A549 treated with RU486 at 1 μM for 4 hours (cell line): ENCODE measurements around the gene FAM229A. TPM values are rescaled to one million over a fixed set of nuclear protein-coding genes. Genes with fewer than 3 reads are reported as not detected.

Experiments used
- total RNA-seq: library from RNA; stranded (reverse); fragments of 200-300 nt; extraction: Qiagen RNA extraction; gene quantifications from 5 replicates; pipeline ENCODE4 v1.2.3, GENCODE V29; 2022; ENCODE audit warnings: low read depth

FAM229A gene, protein sequence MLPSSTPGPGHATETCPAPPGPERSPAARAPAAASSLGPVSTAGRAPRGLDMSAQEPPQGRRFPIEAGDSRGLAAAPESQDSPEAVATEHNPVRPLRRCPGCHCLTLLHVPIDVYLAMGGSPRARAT
- total RNA-seq: 2.8 to 3.9 TPM (median 3.4 TPM) in 5 replicates

DNA sequence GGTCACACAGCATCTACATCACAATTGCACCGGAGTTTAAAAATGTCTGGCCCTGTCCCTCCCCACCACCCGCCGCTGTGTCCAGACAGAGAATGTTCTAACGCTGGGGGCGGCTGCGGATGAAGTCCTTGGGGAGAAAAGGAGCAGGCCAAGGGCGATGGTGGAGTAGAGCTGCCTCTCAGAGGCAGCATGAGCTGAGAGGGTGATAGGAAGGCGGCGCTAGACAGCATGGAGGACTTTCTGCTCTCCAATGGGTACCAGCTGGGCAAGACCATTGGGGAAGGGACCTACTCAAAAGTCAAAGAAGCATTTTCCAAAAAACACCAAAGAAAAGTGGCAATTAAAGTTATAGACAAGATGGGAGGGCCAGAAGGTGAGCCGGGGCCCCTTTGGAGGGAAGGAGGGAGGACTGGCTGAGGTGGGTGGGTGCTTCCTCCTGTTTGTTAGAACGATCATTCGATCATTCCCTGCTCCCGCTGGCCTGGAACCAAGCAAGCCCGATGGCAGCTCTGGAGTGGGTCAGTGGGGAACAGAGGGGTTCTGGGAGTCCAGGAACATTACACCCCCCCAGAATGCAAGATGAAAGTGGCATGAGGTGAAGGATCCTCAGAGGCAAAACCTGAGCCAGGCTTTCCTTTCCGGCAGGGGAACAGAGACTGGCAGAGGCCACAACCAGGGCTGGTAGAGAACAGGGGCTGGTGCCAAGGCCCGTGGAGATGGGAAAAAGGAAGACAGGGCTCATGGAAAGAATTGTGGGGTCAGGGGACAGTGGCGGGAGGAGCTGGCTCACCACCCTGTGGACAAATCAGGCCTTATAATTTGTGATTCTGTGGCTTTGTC is at the start of gene FAM229A, which contains the start of gene TSSK3:
Gene FAM229A, minus strand, starts transcription at position 12 of the 840 bp plus-strand sequence. CDS start 394 bp downstream, outside the sequence.
Gene TSSK3, plus strand, starts transcription at position 66 of the 840 bp plus-strand sequence. Its CDS starts 163 bp downstream, at position 229.

DNA sequence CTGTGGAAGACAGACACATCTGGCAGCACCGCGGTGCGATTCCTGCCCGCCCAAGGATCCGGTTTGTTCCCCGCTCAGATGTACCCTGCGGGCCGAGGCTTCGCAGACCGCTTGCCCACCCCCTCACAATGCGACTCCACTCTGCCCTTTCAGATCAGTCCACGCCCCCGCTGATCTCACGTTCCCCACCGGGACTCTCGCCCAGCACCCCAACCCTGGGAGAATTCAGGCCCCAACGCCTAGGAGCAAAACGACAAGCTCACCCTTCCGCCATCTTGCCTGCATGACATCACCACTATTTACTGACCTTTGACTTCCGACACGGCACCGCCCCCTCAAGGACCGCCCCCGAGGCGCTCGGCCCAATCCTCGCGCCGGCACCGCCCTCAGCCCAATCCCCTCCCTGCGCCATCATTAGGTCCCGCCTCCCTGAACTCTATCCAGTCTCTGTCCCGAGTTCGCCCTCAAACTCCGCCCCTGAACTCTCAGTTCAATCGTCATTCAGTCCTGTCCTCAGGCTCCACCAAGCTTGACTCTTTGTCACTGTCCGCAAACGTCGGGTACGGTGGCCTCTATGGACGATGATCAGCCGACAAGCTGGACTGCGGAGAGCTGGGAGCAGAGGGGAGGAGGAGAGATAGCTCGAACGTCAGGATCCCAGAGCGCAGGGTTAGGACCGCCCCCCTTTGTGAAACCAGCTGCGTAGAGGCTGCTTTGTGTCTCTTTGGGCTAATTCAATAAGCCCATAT is 32.0 kb upstream of the FAM229A start, which contains the start of gene BSDC1:
Gene BSDC1, minus strand, starts transcription at position 301 of the 749 bp plus-strand sequence. Its CDS starts 27 bp downstream, at position 274.

GRCh38 chr1:32335790-32336590 is 26.3 kb downstream of the FAM229A start, which contains the start of gene MARCKSL1:
Gene MARCKSL1, minus strand, starts transcription at chr1:32336233. Its CDS starts 200 bp downstream, at chr1:32336033.

Other genes with a start within 250 kb of the FAM229A start
- gene TXLNA, start 182.8 kb downstream of the FAM229A start, total RNA-seq: 27.5 to 31.0 TPM (median 28.7 TPM) in 5 replicates
- 1.7 to 3.3 TPM (median 2.5 TPM) in 5 replicates for gene CCDC28B, start 161.9 kb downstream of the FAM229A start, total RNA-seq
- 1.8 to 2.7 TPM (median 2.1 TPM) in 5 replicates for gene IQCC, start 156.8 kb downstream of the FAM229A start, total RNA-seq
- not detected in 5 replicates for gene DCDC2B, start 153.4 kb downstream of the FAM229A start, total RNA-seq
- 6.8 to 10.1 TPM (median 9.9 TPM) in 5 replicates for gene TMEM234, start 140.1 kb downstream of the FAM229A start, total RNA-seq
- 266 to 315 TPM (median 278 TPM) in 5 replicates for gene EIF3I, start 140.1 kb downstream of the FAM229A start, total RNA-seq
- 0.29 to 0.57 TPM (median 0.48 TPM) in 4 of 5 replicates, not detected in the other for gene FAM167B, start 115.3 kb downstream of the FAM229A start, total RNA-seq
- 0.05 to 0.08 TPM in 2 of 5 replicates, not detected in the others for gene LCK, start 111.2 kb downstream of the FAM229A start, total RNA-seq
- 53.1 to 62.9 TPM (median 57.7 TPM) in 5 replicates for gene HDAC1, start 70.4 kb downstream of the FAM229A start, total RNA-seq
- 63.0 to 80.9 TPM (median 71.6 TPM) in 5 replicates for gene MARCKSL1, start 26.3 kb downstream of the FAM229A start, total RNA-seq
- not detected in 5 replicates for gene TSSK3, start 54 bp upstream of the FAM229A start, total RNA-seq
- 18.3 to 22.3 TPM (median 20.2 TPM) in 5 replicates for gene BSDC1, start 32.0 kb upstream of the FAM229A start, total RNA-seq
- gene ZBTB8B, start 102.6 kb upstream of the FAM229A start, total RNA-seq: not detected in 5 replicates
- 2.2 to 4.5 TPM (median 3.5 TPM) in 5 replicates for gene ZBTB8A, start 176.9 kb upstream of the FAM229A start, total RNA-seq